ENCODE data around the gene GARNL3.

Gene GARNL3

GRCh38 chr9:127300886-127301447 is 36.4 kb downstream of the GARNL3 start:
- DNase-seq (ENCODE audit: low read depth, low spot score): no peak
- TF ChIP-seq CTCF (IDR thresholded peaks at IDR 0.05; ENCODE audit: insufficient read depth, low read length, missing control alignments): no peak
- H3K4me3 ChIP-seq (ENCODE audit: low read depth, low read length): no peak overlapping the region
- ChIA-PET CTCF (no interaction called here), POLR2A (no interaction called here)

GRCh38 chr9:127303830-127304229 is 39.3 kb downstream of the GARNL3 start:
- no peak for DNase-seq (ENCODE audit: low read depth, low spot score)
- CTCF ChIA-PET: no interaction called here
- POLR2A ChIA-PET: no interaction called here
- no peak for TF ChIP-seq CTCF (IDR thresholded peaks at IDR 0.05; ENCODE audit: insufficient read depth, low read length, missing control alignments)
- no peak overlapping the region for H3K4me3 ChIP-seq (ENCODE audit: low read depth, low read length)

- TF ChIP-seq CTCF (IDR thresholded peaks at IDR 0.05; ENCODE audit: insufficient read depth, low read length, missing control alignments): no peak
- POLR2A ChIA-PET: no interaction called here
- CTCF ChIA-PET: interaction anchor here (0.6 kb wide), 1 partner anchor 11 kb away, joined by 3 read pairs; no protein-coding TSS in a partner anchor
- no peak overlapping the region for H3K4me3 ChIP-seq (ENCODE audit: low read depth, low read length)
- no peak for DNase-seq (ENCODE audit: low read depth, low spot score)
Measured at GRCh38 chr9:127305206-127305837, 40.7 kb downstream of the GARNL3 start.

GRCh38 chr9:127305838-127306226 is 41.3 kb downstream of the GARNL3 start:
- ChIA-PET POLR2A (no interaction called here), CTCF (no interaction called here)

GRCh38 chr9:127307802-127308201 is 43.2 kb downstream of the GARNL3 start:
- CTCF ChIA-PET: interaction anchor here (1.1 kb wide), 2 partner anchors 12 to 47 kb away, joined by 3 read pairs; no protein-coding TSS in a partner anchor
- no peak for DNase-seq (ENCODE audit: low read depth, low spot score)
- POLR2A ChIA-PET: no interaction called here
- TF ChIP-seq CTCF (IDR thresholded peaks at IDR 0.05; ENCODE audit: insufficient read depth, low read length, missing control alignments): no peak
- H3K4me3 ChIP-seq (ENCODE audit: low read depth, low read length): no peak overlapping the region

More at GRCh38 chr9:127305838-127306226, 41.3 kb downstream of the GARNL3 start:
- DNase-seq (ENCODE audit: low read depth, low spot score): no peak
- no peak for TF ChIP-seq CTCF (IDR thresholded peaks at IDR 0.05; ENCODE audit: insufficient read depth, low read length, missing control alignments)
- no peak overlapping the region for H3K4me3 ChIP-seq (ENCODE audit: low read depth, low read length)

GRCh38 chr9:127308652-127309434 is 44.3 kb downstream of the GARNL3 start:
- DNase-seq (ENCODE audit: low read depth, low spot score): no peak

More at GRCh38 chr9:127308652-127309434, 44.3 kb downstream of the GARNL3 start:
- no peak for TF ChIP-seq CTCF (IDR thresholded peaks at IDR 0.05; ENCODE audit: insufficient read depth, low read length, missing control alignments)
- H3K4me3 ChIP-seq (ENCODE audit: low read depth, low read length): no peak overlapping the region
- ChIA-PET CTCF (interaction anchor here (0.7 to 1.7 kb wide), 5 partner anchors 9 to 33 kb away, joined by 3 to 4 read pairs (median 3); no protein-coding TSS in a partner anchor), POLR2A (interaction anchor here (0.7 kb wide), 1 partner anchor 368 kb away, joined by 4 read pairs; no protein-coding TSS in a partner anchor)
